ENCODE data around the gene LAMA3. TPM values are rescaled to one million over a fixed set of nuclear protein-coding genes. Genes with fewer than 3 reads are reported as not detected.

LAMA3 gene
- total RNA-seq, 1 donor, result 8.3 TPM

- H2AFZ ChIP-seq (ENCODE audit: low read length), result no peak overlapping the region
- no peak for DNase-seq (ENCODE audit: insufficient read length, low spot score, missing footprints)
- no peaks in the 10 kb centered on the region for H4K20me1 ChIP-seq (ENCODE audit: insufficient read depth, low read length)
- H3K4me3 ChIP-seq (ENCODE audit: insufficient read depth, low read length), result no peak overlapping the region
- no peaks in the 10 kb centered on the region for H3K79me2 ChIP-seq (ENCODE audit: insufficient read depth, low read length)
- H3K27ac ChIP-seq (ENCODE audit: low read depth, low read length), result no peak overlapping the region
- TF ChIP-seq, protein P1, sequence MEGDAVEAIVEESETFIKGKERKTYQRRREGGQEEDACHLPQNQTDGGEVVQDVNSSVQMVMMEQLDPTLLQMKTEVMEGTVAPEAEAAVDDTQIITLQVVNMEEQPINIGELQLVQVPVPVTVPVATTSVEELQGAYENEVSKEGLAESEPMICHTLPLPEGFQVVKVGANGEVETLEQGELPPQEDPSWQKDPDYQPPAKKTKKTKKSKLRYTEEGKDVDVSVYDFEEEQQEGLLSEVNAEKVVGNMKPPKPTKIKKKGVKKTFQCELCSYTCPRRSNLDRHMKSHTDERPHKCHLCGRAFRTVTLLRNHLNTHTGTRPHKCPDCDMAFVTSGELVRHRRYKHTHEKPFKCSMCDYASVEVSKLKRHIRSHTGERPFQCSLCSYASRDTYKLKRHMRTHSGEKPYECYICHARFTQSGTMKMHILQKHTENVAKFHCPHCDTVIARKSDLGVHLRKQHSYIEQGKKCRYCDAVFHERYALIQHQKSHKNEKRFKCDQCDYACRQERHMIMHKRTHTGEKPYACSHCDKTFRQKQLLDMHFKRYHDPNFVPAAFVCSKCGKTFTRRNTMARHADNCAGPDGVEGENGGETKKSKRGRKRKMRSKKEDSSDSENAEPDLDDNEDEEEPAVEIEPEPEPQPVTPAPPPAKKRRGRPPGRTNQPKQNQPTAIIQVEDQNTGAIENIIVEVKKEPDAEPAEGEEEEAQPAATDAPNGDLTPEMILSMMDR (IDR thresholded peaks at IDR 0.05; ENCODE audit: extremely low read depth, low read depth, low read length), result no peak
- H3K4me2 ChIP-seq (ENCODE audit: insufficient read depth, low read length), result no peak overlapping the region
- no peaks in the 10 kb centered on the region for H3K36me3 ChIP-seq (ENCODE audit: insufficient read depth, low read length)
- peaks cover 2% of the 10 kb centered on the region for H3K27me3 ChIP-seq (ENCODE audit: insufficient read depth, low read length)
- no peaks in the 10 kb centered on the region for H3K9me3 ChIP-seq (ENCODE audit: low read depth, low read length)
- peaks cover 11% of the 10 kb centered on the region for H3K4me1 ChIP-seq (ENCODE audit: insufficient read depth, low read length)
Observed at GRCh38 chr18:24000613-24001490, 311.6 kb downstream of the LAMA3 start.

GRCh38 chr18:24002479-24002878, 313.2 kb downstream of the LAMA3 start:
- Histone ChIP-seq H3K36me3 (ENCODE audit: insufficient read depth, low read length) (no peaks in the 10 kb centered on the region), H3K79me2 (ENCODE audit: insufficient read depth, low read length) (no peaks in the 10 kb centered on the region), H2AFZ (ENCODE audit: low read length) (no peak overlapping the region), H4K20me1 (ENCODE audit: insufficient read depth, low read length) (no peaks in the 10 kb centered on the region), H3K4me2 (ENCODE audit: insufficient read depth, low read length) (no peak overlapping the region), H3K4me1 (ENCODE audit: insufficient read depth, low read length) (peaks cover 11% of the 10 kb centered on the region), H3K9me3 (ENCODE audit: low read depth, low read length) (no peaks in the 10 kb centered on the region), H3K4me3 (ENCODE audit: insufficient read depth, low read length) (no peak overlapping the region), H3K27ac (ENCODE audit: low read depth, low read length) (no peak overlapping the region), H3K27me3 (ENCODE audit: insufficient read depth, low read length) (peaks cover 2% of the 10 kb centered on the region)
- no peak for DNase-seq (ENCODE audit: insufficient read length, low spot score, missing footprints)
- TF ChIP-seq, protein P1 (IDR thresholded peaks at IDR 0.05; ENCODE audit: extremely low read depth, low read depth, low read length), result peak; percentile 16

GRCh38 chr18:24003288-24003687, 314.0 kb downstream of the LAMA3 start:
- Histone ChIP-seq H2AFZ (ENCODE audit: low read length) (no peak overlapping the region), H3K36me3 (ENCODE audit: insufficient read depth, low read length) (no peaks in the 10 kb centered on the region), H3K79me2 (ENCODE audit: insufficient read depth, low read length) (no peaks in the 10 kb centered on the region), H3K27me3 (ENCODE audit: insufficient read depth, low read length) (peaks cover 2% of the 10 kb centered on the region), H3K4me2 (ENCODE audit: insufficient read depth, low read length) (no peak overlapping the region), H3K9me3 (ENCODE audit: low read depth, low read length) (no peaks in the 10 kb centered on the region), H3K4me1 (ENCODE audit: insufficient read depth, low read length) (peaks cover 11% of the 10 kb centered on the region), H4K20me1 (ENCODE audit: insufficient read depth, low read length) (no peaks in the 10 kb centered on the region), H3K27ac (ENCODE audit: low read depth, low read length) (no peak overlapping the region), H3K4me3 (ENCODE audit: insufficient read depth, low read length) (no peak overlapping the region)
- DNase-seq (ENCODE audit: insufficient read length, low spot score, missing footprints), result no peak
- TF ChIP-seq, protein P1 (IDR thresholded peaks at IDR 0.05; ENCODE audit: extremely low read depth, low read depth, low read length), result no peak

GRCh38 chr18:24003903-24004640, 314.8 kb downstream of the LAMA3 start:
- Histone ChIP-seq H3K27me3 (ENCODE audit: insufficient read depth, low read length) (peaks cover 8% of the 10 kb centered on the region), H3K4me2 (ENCODE audit: insufficient read depth, low read length) (no peak overlapping the region), H3K4me1 (ENCODE audit: insufficient read depth, low read length) (peaks cover 11% of the 10 kb centered on the region), H3K9me3 (ENCODE audit: low read depth, low read length) (no peaks in the 10 kb centered on the region), H2AFZ (ENCODE audit: low read length) (peak overlapping the region; percentile 61), H3K36me3 (ENCODE audit: insufficient read depth, low read length) (no peaks in the 10 kb centered on the region), H4K20me1 (ENCODE audit: insufficient read depth, low read length) (no peaks in the 10 kb centered on the region), H3K79me2 (ENCODE audit: insufficient read depth, low read length) (no peaks in the 10 kb centered on the region), H3K4me3 (ENCODE audit: insufficient read depth, low read length) (no peak overlapping the region), H3K27ac (ENCODE audit: low read depth, low read length) (no peak overlapping the region)
- no peak for DNase-seq (ENCODE audit: insufficient read length, low spot score, missing footprints)
- TF ChIP-seq, protein P1 (IDR thresholded peaks at IDR 0.05; ENCODE audit: extremely low read depth, low read depth, low read length), result no peak
